NCI-H460 (cell line): Measurements from ENCODE around the gene PNLDC1. TPM values are rescaled to one million over a fixed set of nuclear protein-coding genes. Genes with fewer than 3 reads are reported as not detected.
"Not testable (repeated sequence)": the region's sequence is repeated elsewhere in the genome, so short reads cannot be mapped to it uniquely, and the experiment has no call there.

ENCODE experiments used
- DNase-seq: peaks from one replicate; pipeline ENCODE4 v3.0.0-alpha.2; 2016; ENCODE audit warnings: low read depth; ENCODE audit errors: extremely low read depth
- total RNA-seq: library from RNA; depleted of rRNA; stranded (reverse); fragments of >200 nt; shearing (Covaris generic); gene quantifications from 2 replicates; pipeline ENCODE4 v1.2.3, GENCODE V29; 2014

PNLDC1 gene
- total RNA-seq, 1 experiment from 2014 or later: not detected

- no peak for DNase-seq
These were observed 18.1 kb downstream of the PNLDC1 start for GRCh38 chr6:159817951-159818739.

- no peak for DNase-seq
These were observed 19.0 kb downstream of the PNLDC1 start for GRCh38 chr6:159819098-159819497.

GRCh38 chr6:159819932-159820640 lies 20.0 kb downstream of the PNLDC1 start:
- DNase-seq: no peak

DNA sequence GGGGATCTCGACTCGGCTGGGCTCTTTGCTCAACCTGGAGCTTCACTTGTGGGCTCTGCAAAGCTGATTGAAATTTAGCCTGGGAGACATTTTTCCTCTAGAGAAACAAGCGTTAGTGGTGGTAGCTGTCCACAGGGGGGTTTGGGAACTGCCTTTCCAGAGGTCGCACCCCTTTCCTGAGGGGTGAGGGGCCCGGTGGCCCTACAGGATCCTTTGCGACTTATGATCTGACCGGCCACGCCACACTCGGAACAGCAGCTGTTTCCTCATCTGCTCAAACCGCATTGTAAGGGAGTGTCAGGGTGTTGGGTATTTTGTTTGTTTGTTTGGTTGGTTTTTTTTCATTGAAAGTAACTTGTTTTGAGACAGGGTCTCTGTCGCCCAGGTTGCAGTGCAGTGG lies 21.0 kb downstream of the PNLDC1 start:
- no peak for DNase-seq

DNA sequence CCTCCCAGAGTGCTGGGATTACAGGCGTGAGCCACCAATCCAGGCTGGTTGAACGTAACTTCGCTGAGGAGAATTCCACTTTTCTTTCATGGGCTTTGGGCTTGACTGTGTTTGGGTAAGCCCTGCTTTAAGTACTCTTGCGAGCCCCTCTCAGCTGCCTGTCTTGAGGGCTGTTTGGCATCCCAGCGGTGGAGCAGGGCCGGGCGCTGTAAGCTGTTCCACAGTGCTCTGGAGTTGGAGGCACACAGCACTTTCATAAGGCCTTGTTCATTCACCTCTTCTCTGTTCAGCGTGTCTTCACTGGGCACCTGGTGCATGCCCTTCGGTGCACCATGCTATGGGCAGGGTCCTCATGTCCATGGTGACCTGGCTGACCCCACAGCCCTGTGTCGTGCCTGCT lies 21.6 kb downstream of the PNLDC1 start:
- DNase-seq: no peak

GRCh38 chr6:159823953-159824352 lies 23.9 kb downstream of the PNLDC1 start:
- DNase-seq: no peak

DNA sequence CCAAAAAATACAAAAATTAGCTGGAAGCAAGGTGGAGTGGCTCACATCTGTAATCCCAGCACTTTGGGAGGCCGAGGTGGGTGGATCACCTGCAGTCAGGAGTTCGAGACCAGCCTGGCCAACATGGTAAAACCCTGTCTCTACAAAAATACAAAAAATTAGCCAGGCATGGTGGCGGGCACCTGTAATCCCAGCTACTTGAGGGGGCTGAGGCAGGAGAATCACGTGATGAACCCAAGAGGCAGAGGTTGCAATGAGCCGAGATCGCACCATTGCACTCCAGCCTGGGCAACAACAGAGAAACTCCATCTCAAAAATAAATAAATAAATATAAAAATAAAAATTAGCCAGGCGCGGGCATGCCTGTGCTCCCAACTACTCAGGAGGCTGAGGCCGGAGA lies 24.6 kb downstream of the PNLDC1 start:
- not testable (repeated sequence) for DNase-seq

DNA sequence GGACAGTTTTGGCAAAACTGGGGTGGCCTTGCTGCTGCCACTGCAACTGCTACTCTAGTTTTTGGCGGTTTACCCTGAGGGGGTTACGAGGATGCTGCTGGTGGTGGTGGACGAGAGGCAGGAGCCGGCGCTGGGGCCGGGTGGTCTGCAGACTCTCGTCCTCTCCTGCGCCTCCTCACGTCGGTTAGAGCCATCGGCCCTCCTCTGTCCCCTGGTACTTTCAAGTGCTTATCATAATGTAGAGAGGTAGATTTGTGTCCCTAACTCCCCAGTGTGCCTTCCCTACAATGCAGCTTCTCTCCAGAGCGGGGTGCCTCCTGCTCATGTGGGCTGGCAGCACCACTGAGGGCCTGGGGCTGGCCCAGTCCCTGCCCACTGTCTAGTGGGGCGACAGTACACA lies 25.9 kb downstream of the PNLDC1 start:
- no peak for DNase-seq

GRCh38 chr6:159826968-159827647 lies 27.0 kb downstream of the PNLDC1 start:
- DNase-seq: no peak

DNA sequence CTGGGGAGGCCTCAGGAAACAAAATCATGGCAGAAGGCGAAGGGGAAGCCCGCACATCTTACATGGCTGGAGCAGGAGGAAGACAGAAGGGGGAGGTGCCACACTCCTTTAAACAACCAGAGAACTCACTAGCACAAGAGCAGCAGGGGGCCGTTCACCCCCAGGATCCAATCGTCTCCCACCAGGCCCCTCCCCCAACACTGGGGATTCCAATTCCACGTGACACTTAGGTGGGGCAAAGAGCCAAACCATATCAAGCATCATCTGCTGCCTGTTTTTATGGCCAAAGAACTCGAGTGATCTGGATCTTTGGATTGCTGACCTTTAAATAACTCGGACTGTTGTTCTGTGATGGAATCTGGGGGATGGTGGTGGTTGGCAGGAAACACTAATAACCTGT lies 28.0 kb downstream of the PNLDC1 start:
- DNase-seq: no peak

- DNase-seq: no peak
These were observed 29.4 kb downstream of the PNLDC1 start for GRCh38 chr6:159829526-159829925.

DNA sequence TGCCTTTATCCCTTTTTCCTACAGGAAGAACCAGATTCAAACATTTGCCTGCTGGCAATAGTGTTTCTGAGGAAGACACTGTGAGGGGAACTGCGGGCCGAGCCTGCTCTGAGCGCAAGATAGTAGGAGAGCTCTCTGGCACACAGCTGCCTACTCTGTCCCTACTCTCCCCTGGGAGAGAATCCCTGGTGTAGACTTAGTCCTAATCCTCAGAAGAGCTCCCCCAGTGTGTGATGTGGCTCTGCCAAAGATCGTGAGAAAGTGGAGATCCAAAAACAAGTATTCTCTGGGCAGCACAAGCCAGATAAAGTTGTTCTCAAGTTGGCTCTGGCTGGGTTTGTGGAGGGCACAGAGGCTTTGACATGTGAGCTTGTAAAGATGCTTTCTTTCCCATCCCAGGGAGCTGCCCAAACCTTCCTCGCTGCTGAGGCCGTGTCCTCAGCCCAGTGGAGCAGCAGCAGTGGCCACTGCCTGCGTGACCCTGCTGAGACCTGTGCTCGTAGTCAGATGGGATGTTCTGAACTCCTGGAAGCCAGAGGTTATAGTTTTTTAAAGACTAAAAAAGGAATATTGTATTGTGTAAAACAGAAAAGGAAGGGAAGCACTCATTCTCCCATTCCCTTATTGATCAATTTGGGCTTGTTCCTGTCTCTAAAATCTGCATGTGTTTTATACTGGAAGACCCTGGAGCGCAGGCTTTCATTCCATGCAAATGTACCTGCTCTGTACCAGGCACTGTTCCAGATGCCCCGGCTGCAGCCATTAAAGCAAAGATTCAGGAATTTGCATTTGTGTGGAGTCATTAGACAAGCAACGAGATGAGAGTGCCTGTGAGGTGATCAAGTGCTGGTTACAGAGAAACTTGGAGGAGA lies 30.7 kb downstream of the PNLDC1 start:
- no peak for DNase-seq

- DNase-seq: no peak
These were observed 31.2 kb downstream of the PNLDC1 start for GRCh38 chr6:159831373-159831679.

GRCh38 chr6:159832946-159833345 lies 32.9 kb downstream of the PNLDC1 start:
- DNase-seq: no peak

GRCh38 chr6:159833556-159833955 lies 33.5 kb downstream of the PNLDC1 start:
- DNase-seq: no peak

DNA sequence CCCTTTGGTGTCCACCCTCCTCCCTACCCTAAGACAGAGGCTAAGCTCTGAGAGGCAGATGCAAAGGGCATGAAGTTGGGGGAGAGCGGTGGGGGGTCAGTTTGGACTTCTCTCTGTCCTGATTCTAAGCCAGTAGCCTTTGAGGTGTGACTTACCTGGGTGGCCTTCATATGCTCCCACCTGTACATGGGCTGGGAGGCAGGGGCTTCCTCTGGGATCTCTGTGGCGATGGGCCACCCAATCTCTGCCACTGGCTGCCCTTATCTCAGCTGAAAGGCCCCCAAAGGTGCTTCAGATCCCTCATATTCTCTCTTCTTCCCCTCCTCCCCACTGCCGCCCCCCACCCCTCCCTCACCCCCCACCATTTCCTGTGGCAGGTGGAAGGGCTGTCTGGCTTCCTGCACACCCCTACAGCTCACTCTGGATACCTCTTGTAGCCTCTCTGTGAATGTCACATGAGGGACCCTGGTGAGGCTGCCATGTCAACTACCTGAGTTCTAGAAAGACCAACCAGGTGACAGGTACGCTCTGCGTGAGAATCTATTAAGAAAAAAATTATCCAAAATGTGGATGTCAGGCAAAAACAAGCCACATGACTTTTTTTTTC lies 34.0 kb downstream of the PNLDC1 start:
- no peak for DNase-seq

DNA sequence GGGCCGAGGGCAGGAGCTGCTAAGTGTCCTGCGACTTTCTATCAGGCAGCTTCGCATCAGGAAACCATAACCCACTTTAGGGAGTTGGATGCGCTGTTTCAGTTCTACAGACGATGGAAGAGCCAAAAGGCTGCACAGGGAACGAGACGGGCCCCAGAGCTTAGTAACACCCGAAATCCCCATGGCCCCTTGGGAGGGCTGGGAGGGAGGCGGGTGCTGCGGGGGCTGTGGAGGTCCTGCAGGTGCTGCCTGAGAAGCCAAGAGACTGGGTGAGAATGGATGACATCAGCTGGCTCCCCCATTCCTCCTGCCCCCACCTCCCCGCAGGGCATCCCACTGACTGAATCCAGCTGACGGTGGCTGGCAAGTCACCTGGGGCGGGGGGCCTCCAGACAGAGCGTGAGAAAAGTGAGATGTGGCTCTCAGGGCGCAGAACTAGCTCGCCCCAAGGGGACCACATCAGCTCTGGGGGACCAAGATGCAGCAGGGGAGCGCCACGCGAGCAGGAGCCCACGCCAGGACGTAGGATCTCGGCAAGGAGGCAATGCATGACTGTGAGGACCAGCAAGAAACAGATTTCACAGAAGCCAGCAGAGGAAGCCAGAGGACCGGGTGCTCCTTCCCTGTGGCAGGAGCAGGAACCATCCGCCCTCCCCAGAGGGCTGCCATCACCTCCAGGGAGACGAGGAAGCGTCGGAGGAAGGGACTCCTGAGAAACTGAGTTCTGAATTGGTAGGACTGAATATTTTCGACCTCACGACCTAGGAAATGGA lies 36.8 kb downstream of the PNLDC1 start:
- DNase-seq: no peak

GRCh38 chr6:159837511-159837910 lies 37.4 kb downstream of the PNLDC1 start:
- no peak for DNase-seq

GRCh38 chr6:159838020-159838744 lies 38.1 kb downstream of the PNLDC1 start:
- DNase-seq: no peak
